SK-N-SH (cell line): ENCODE measurements around the gene ARHGEF25. TPM values are rescaled to one million over a fixed set of nuclear protein-coding genes. Genes with fewer than 3 reads are reported as not detected.
"Not testable (repeated sequence)": the region's sequence is repeated elsewhere in the genome, so short reads cannot be mapped to it uniquely, and the experiment has no call there.

Experiments used
- CTCF ChIA-PET: fragments of 300-600, 350-600 bp; formaldehyde crosslinking; extraction: SDS; loops from one replicate; lab custom pipeline; 2021; lab: Yijun Ruan, JAX
- POLR2A ChIA-PET: fragments of 350-600 bp; sonication (Branson Sonifier 250); formaldehyde crosslinking; extraction: SDS; loops from one replicate; lab custom pipeline; 2020; ENCODE audit warnings: antibody characterized with exemption, inconsistent platforms; lab: Yijun Ruan, JAX
- DNase-seq: peaks from one replicate; pipeline ENCODE4 v3.0.0; 2012
- H2AFZ ChIP-seq: fragments of 200-600 bp; sonication (generic); 2 replicates; pipeline ENCODE4 v1.8.1; 2016; ENCODE audit warnings: antibody characterized with exemption, mild to moderate bottlenecking, low read depth
- H3F3A ChIP-seq: fragments of 200-600 bp; sonication (generic); replicated peaks from 2 replicates; pipeline ENCODE3; 2016; ENCODE audit warnings: antibody characterized with exemption, mild to moderate bottlenecking; ENCODE audit not compliant: insufficient read depth
- H3K27ac ChIP-seq, 2 experiments: fragments of 200-500 bp in 1 of 2; fragments of 200-600 bp in 1 of 2; sonication (Bioruptor generic) in 1 of 2; sonication (generic), shearing (Covaris generic) in 1 of 2; 2 replicates each; pipeline versions ENCODE4 v1.5.1 to v1.6.1; 2014 to 2016; ENCODE audit warnings: low read depth in 2 of 2, inconsistent platforms in 1 of 2, low read length in 1 of 2, mild to moderate bottlenecking in 1 of 2, mixed read lengths in 1 of 2
- H3K27me3 ChIP-seq: fragments of 200-600 bp; sonication (generic), shearing (Covaris generic); 2 replicates; pipeline ENCODE4 v1.6.1; 2016; ENCODE audit warnings: mixed run types; ENCODE audit not compliant: insufficient read depth
- H3K36me3 ChIP-seq, 2 experiments: fragments of 200-500 bp in 1 of 2; fragments of 200-600 bp in 1 of 2; sonication (Bioruptor generic) in 1 of 2; sonication (generic) in 1 of 2; replicated peaks in 1 of 2; 2 replicates each; pipeline versions ENCODE3 to v1.5.1; 2014 to 2016; ENCODE audit warnings: low read length in 1 of 2, mild to moderate bottlenecking in 1 of 2; ENCODE audit not compliant: insufficient read depth in 2 of 2, control insufficient read depth in 1 of 2
- H3K4me1 ChIP-seq, 2 experiments: fragments of 200-500 bp in 1 of 2; fragments of 200-600 bp in 1 of 2; sonication (Bioruptor generic) in 1 of 2; sonication (generic), shearing (Covaris generic) in 1 of 2; 2 replicates each; pipeline versions ENCODE4 v1.5.1 to v1.6.1; 2014 to 2016; ENCODE audit warnings: low read depth in 1 of 2, low read length in 1 of 2, mixed run types in 1 of 2; ENCODE audit not compliant: insufficient read depth in 2 of 2, control insufficient read depth in 1 of 2
- H3K4me2 ChIP-seq: fragments of 200-600 bp; sonication (generic), shearing (Covaris generic); 2 replicates; pipeline ENCODE4 v1.6.1; 2017; ENCODE audit warnings: mixed run types
- H3K4me3 ChIP-seq, 2 experiments: fragments of 200-500 bp in 1 of 2; fragments of 200-600 bp in 1 of 2; sonication (Bioruptor generic) in 1 of 2; sonication (generic), shearing (Covaris generic) in 1 of 2; 2 replicates each; pipeline versions ENCODE4 v1.5.1 to v1.8.1; 2014 to 2016; ENCODE audit warnings: low read depth in 2 of 2, inconsistent platforms in 1 of 2, low read length in 1 of 2, mild to moderate bottlenecking in 1 of 2, mixed read lengths in 1 of 2, moderate library complexity in 1 of 2
- H3K79me2 ChIP-seq: fragments of 200-600 bp; sonication (generic); 2 replicates; pipeline ENCODE4 v1.8.1; 2017; ENCODE audit warnings: mild to moderate bottlenecking; ENCODE audit not compliant: insufficient read depth
- H3K9ac ChIP-seq: fragments of 200-600 bp; sonication (generic); 2 replicates; pipeline ENCODE4 v1.6.1; 2017; ENCODE audit warnings: mixed run types
- H3K9me2 ChIP-seq: fragments of 200-600 bp; sonication (generic); 2 replicates; pipeline ENCODE4 v1.6.1; 2017; ENCODE audit warnings: mixed run types
- H3K9me3 ChIP-seq: fragments of 200-600 bp; sonication (generic); 2 replicates; pipeline ENCODE4 v1.6.1; 2017; ENCODE audit warnings: mixed run types, mild to moderate bottlenecking, moderate library complexity
- H4K20me1 ChIP-seq: fragments of 200-600 bp; sonication (generic); 2 replicates; pipeline ENCODE4 v1.6.1; 2017; ENCODE audit warnings: mild to moderate bottlenecking, mixed run types; ENCODE audit not compliant: insufficient read depth
- EZH2phosphoT487 ChIP-seq: fragments of 200-600 bp; sonication (generic); IDR thresholded peaks from 2 replicates; pipeline ENCODE4 v1.6.1; 2017; ENCODE audit warnings: low read depth, mixed run types, mild to moderate bottlenecking, antibody characterized with exemption, moderate library complexity, borderline replicate concordance
- GABPA ChIP-seq: IDR thresholded peaks from 2 replicates; pipeline ENCODE4 v1.4.0; 2012; ENCODE audit warnings: low read depth, mild to moderate bottlenecking
- MAX ChIP-seq: IDR thresholded peaks from 2 replicates; pipeline ENCODE4 v1.4.0; 2012; ENCODE audit warnings: low read depth
- NFIC ChIP-seq: IDR thresholded peaks from 2 replicates; pipeline ENCODE4 v1.4.0; 2012; ENCODE audit warnings: borderline replicate concordance
- RCOR1 ChIP-seq: fragments of 150-350 bp; IDR thresholded peaks from 2 replicates; pipeline ENCODE4 v1.6.1; 2017; ENCODE audit warnings: antibody characterized with exemption, low read length
- USF2 ChIP-seq: fragments of 150-350 bp; IDR thresholded peaks from 2 replicates; pipeline ENCODE4 v1.6.1; 2017; ENCODE audit warnings: antibody characterized with exemption, low read length, low read depth, borderline replicate concordance
- ZBTB33 ChIP-seq: IDR thresholded peaks from 2 replicates; pipeline ENCODE4 v1.4.0; 2012; ENCODE audit warnings: low read depth, borderline replicate concordance
- WGBS: methylation state at CpG from one replicate; pipeline ENCODE4 v1.1.6; 2017; ENCODE audit warnings: low lambda C conversion rate; 5-methylcytosine and 5-hydroxymethylcytosine counted together
- polyA plus RNA-seq, 3 experiments: library from polyadenylated mRNA; depleted of rRNA; stranded (reverse); fragments of >200 nt; gene quantifications; 2 replicates each; pipeline ENCODE4 v1.2.3, GENCODE V29; 2012

Gene ARHGEF25
- polyA plus RNA-seq, 1 of the 3 experiments (the other 2 are of a cell fraction): 48.1 TPM

- H3K9me2 ChIP-seq: no peaks in the 10 kb centered on the region
- H3K4me1 ChIP-seq: no peaks in the 10 kb centered on the region
- no peak overlapping the region for H3K27ac ChIP-seq
- no peak overlapping the region for H3K4me2 ChIP-seq
- 0 out of 2 replicates have a peak, but pooled peaks cover 5% of the 10 kb centered on the region for H3K27me3 ChIP-seq
- H3K9me3 ChIP-seq: no peaks in the 10 kb centered on the region; the same call in 1 of the 2 replicates
- no peak overlapping the region for H3K4me3 ChIP-seq
- ChIA-PET POLR2A (interaction anchor here (0.6 to 0.7 kb wide), 3 partner anchors 8 to 71 kb away, joined by 3 read pairs; no protein-coding TSS in a partner anchor), CTCF (interaction anchor here (0.9 to 3.4 kb wide), 3 partner anchors 23 to 160 kb away, joined by 3 to 15 read pairs (median 5); partner anchors contain the start of gene B4GALNT1)
- no peaks in the 10 kb centered on the region for H4K20me1 ChIP-seq
- H3K36me3 ChIP-seq: no peaks in the 10 kb centered on the region
- no peak for DNase-seq
- no peaks in the 10 kb centered on the region for H3F3A ChIP-seq
- no peak overlapping the region for H2AFZ ChIP-seq
- H3K79me2 ChIP-seq: no peaks in the 10 kb centered on the region
- no peak for TF ChIP-seq USF2
- no peak for TF ChIP-seq EZH2phosphoT487
- no peak for TF ChIP-seq GABPA
- TF ChIP-seq MAX: no peak
- no peak for TF ChIP-seq NFIC
- no peak overlapping the region for H3K9ac ChIP-seq
- 32% methylated on average over 9 of the region's 23 CpGs for WGBS
Observed at GRCh38 chr12:57655541-57656240, 44.5 kb downstream of the ARHGEF25 start.

- H3K79me2 ChIP-seq, H2AFZ ChIP-seq, H3K27me3 ChIP-seq, POLR2A ChIA-PET, H3K4me3 ChIP-seq, H3K9me2 ChIP-seq, H3K27ac ChIP-seq, H3K4me1 ChIP-seq, H4K20me1 ChIP-seq, DNase-seq, H3K4me2 ChIP-seq, H3F3A ChIP-seq, H3K9me3 ChIP-seq, H3K9ac ChIP-seq, H3K36me3 ChIP-seq: not testable (repeated sequence)
- CTCF ChIA-PET: interaction anchor here (0.6 to 3.4 kb wide), 5 partner anchors 15 to 73 kb away, joined by 3 to 15 read pairs (median 5); partner anchors contain the start of genes B4GALNT1 and PIP4K2C
- WGBS: 47% methylated on average over 3 of the region's 4 CpGs
Observed at GRCh38 chr12:57656408-57656807, 45.2 kb downstream of the ARHGEF25 start.

- H3K9ac ChIP-seq: no peak overlapping the region
- no peak for DNase-seq
- H3K27me3 ChIP-seq: 0 out of 2 replicates have a peak, but pooled peaks cover 5% of the 10 kb centered on the region
- H3K4me2 ChIP-seq: no peak overlapping the region
- ChIA-PET POLR2A (no interaction called here), CTCF (interaction anchor here (0.8 to 3.4 kb wide), 6 partner anchors 9 to 25 kb away, joined by 3 to 15 read pairs (median 3); partner anchors contain the start of gene B4GALNT1)
- WGBS: 13% methylated on average over 3 of the region's 3 CpGs
- peaks cover 11% of the 10 kb centered on the region for H3K9me3 ChIP-seq
- no peaks in the 10 kb centered on the region for H3K79me2 ChIP-seq
- no peak overlapping the region for H2AFZ ChIP-seq
- no peak overlapping the region for H3K4me3 ChIP-seq
- H3K4me1 ChIP-seq: no peaks in the 10 kb centered on the region
- H3F3A ChIP-seq: no peaks in the 10 kb centered on the region
- H3K9me2 ChIP-seq: no peaks in the 10 kb centered on the region
- TF ChIP-seq RCOR1 (no peak), ZBTB33 (no peak)
- H3K36me3 ChIP-seq: no peaks in the 10 kb centered on the region
- H4K20me1 ChIP-seq: no peaks in the 10 kb centered on the region
- H3K27ac ChIP-seq: no peak overlapping the region
Observed at GRCh38 chr12:57657744-57658143, 46.5 kb downstream of the ARHGEF25 start.
